DND-41 (cell line): ENCODE results near the gene LYSET.

Experiments
- ATAC-seq: fragments of 200-7000 bp; cut with Tn5 transposase; 3 replicates; pipeline ENCODE4 v1.9.1; 2021; ENCODE audit warnings: low read depth; ENCODE audit not compliant: insufficient read depth
- DNase-seq: peaks from one replicate; pipeline ENCODE4 v3.0.0-alpha.2; 2020
- H2AFZ ChIP-seq: 2 replicates; pipeline ENCODE4 v1.6.0; 2012; ENCODE audit warnings: low read depth, low read length
- H3K27ac ChIP-seq: 2 replicates; pipeline ENCODE4 v1.5.1; 2012; ENCODE audit warnings: low read length, inconsistent platforms
- H3K27me3 ChIP-seq: fragments of 200-600 bp; sonication (generic); 2 replicates; pipeline ENCODE4 v1.6.0; 2012; ENCODE audit warnings: low read length, mild to moderate bottlenecking, inconsistent platforms; ENCODE audit not compliant: insufficient read depth, poor library complexity
- H3K36me3 ChIP-seq: 2 replicates; pipeline ENCODE4 v1.5.1; 2012; ENCODE audit warnings: low read length, inconsistent platforms; ENCODE audit not compliant: insufficient read depth
- H3K4me1 ChIP-seq: 2 replicates; pipeline ENCODE4 v1.5.1; 2012; ENCODE audit warnings: mild to moderate bottlenecking, low read length; ENCODE audit not compliant: insufficient read depth
- H3K4me2 ChIP-seq: 2 replicates; pipeline ENCODE4 v1.6.0; 2012; ENCODE audit warnings: mild to moderate bottlenecking, moderate library complexity, low read length, inconsistent platforms; ENCODE audit not compliant: insufficient read depth
- H3K4me3 ChIP-seq, 2 experiments: fragments of 200-600 bp in 1 of 2; shearing (Covaris generic) in 1 of 2; 2 replicates each; pipeline ENCODE4 v1.5.1; 2012 to 2016; ENCODE audit warnings: inconsistent platforms in 2 of 2, low read length in 2 of 2, mild to moderate bottlenecking in 2 of 2, low read depth in 1 of 2, moderate library complexity in 1 of 2
- H3K79me2 ChIP-seq: 2 replicates; pipeline ENCODE4 v1.6.0; 2012; ENCODE audit warnings: low read length, inconsistent platforms; ENCODE audit not compliant: insufficient read depth
- H3K9ac ChIP-seq: 2 replicates; pipeline ENCODE4 v1.6.0; 2012; ENCODE audit warnings: low read depth, mild to moderate bottlenecking, inconsistent platforms, low read length, moderate library complexity
- H3K9me3 ChIP-seq: 2 replicates; pipeline ENCODE4 v1.5.1; 2012; ENCODE audit warnings: low read length, moderate library complexity, mild to moderate bottlenecking, inconsistent platforms; ENCODE audit not compliant: insufficient read depth, severe bottlenecking
- H4K20me1 ChIP-seq: 2 replicates; pipeline ENCODE4 v1.6.0; 2012; ENCODE audit warnings: low read length; ENCODE audit not compliant: insufficient read depth
- EZH2 ChIP-seq: IDR thresholded peaks from 3 replicates; pipeline ENCODE4 v1.6.1; 2012; ENCODE audit warnings: borderline replicate concordance, low read depth, mild to moderate bottlenecking, moderate library complexity, low read length, inconsistent platforms; ENCODE audit not compliant: severe bottlenecking
- TF ChIP-seq, protein P1 (sequence below): IDR thresholded peaks from 2 replicates; pipeline ENCODE4 v1.5.1; 2012; ENCODE audit warnings: borderline replicate concordance, low read length, moderate library complexity, mild to moderate bottlenecking; ENCODE audit not compliant: poor library complexity, severe bottlenecking; ENCODE audit errors: extremely low read depth

LYSET gene

DNA sequence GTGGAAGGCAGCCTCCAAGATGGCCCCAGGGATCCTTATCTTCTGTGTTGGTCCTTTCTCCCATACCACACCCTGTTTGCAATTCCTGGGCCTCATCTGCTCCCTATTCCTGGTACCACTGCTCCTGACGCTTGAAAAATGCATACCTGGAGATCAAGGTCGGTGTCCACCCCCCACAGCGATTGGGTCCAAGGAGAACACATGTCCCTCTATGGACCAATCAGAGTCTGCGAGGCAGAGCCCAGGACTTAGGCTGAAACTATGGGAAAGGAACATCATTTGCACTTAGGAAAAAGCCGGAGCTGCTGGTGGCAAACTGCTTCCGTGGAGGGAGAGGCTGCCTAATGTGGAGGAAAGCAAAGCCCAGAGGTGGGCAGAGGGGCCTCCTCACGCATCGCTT is 36.1 kb upstream of the LYSET start:
- Histone ChIP-seq H3K9ac (no peak overlapping the region), H2AFZ (no peak overlapping the region), H3K27me3 (no peaks in the 10 kb centered on the region), H3K27ac (no peak overlapping the region), H3K4me3 (no peak overlapping the region), H3K9me3 (no peaks in the 10 kb centered on the region), H3K4me2 (no peak overlapping the region), H3K36me3 (no peaks in the 10 kb centered on the region), H3K79me2 (no peaks in the 10 kb centered on the region), H3K4me1 (no peaks in the 10 kb centered on the region), H4K20me1 (0 out of 2 replicates have a peak, but pooled peaks cover 3% of the 10 kb centered on the region)
- TF ChIP-seq, protein P1, sequence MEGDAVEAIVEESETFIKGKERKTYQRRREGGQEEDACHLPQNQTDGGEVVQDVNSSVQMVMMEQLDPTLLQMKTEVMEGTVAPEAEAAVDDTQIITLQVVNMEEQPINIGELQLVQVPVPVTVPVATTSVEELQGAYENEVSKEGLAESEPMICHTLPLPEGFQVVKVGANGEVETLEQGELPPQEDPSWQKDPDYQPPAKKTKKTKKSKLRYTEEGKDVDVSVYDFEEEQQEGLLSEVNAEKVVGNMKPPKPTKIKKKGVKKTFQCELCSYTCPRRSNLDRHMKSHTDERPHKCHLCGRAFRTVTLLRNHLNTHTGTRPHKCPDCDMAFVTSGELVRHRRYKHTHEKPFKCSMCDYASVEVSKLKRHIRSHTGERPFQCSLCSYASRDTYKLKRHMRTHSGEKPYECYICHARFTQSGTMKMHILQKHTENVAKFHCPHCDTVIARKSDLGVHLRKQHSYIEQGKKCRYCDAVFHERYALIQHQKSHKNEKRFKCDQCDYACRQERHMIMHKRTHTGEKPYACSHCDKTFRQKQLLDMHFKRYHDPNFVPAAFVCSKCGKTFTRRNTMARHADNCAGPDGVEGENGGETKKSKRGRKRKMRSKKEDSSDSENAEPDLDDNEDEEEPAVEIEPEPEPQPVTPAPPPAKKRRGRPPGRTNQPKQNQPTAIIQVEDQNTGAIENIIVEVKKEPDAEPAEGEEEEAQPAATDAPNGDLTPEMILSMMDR = no peak
- no peak for TF ChIP-seq EZH2
- DNase-seq (no peak), ATAC-seq (no peak)

DNA sequence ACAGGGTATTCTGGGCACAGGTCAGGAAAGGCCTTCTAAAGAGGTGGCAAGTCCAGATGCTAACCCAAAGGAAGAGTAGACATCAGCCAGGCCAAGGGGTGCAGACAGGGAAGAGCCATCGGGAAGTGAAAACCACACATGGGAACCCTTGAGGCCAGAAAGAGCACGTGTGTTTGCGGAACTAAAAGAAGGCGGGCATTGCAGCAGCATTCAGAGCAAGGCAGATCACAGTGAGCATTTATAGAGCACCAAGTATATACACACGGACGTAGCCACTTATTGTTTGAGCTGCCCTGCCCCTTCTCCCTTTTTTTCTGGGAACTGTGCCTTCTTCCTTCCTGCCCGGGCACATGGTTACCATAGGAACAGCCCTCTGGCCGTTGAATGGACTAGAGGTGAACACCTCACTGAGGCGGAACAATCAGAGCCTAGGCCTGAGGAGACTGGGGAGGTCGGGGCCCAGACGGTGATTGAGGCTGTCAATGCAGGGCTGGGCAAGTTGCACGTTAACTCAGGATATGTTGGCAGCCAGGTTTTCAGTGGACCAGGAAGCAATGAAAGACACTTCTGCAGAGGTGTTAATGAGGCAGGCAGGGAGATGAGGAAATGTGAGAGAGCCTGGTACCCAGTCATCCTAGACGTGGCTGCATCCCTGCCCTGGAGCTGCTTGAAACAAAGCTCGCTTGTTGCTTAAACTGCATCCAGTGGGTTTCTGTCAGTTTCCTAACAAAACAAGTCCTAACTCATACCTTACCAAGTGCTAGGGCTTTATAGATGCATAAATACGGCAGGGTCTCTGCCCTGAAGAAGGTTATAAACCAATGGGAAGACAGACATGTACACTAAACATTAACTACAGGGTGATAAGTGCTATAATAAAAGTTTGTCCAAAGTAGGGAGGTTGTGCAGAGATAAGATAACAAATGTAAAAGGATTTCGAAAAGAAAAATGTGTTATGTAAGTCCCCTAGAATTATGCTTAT is 34.6 kb upstream of the LYSET start:
- Histone ChIP-seq H3K9me3 (no peaks in the 10 kb centered on the region), H3K9ac (no peak overlapping the region), H3K4me1 (no peaks in the 10 kb centered on the region), H3K4me3 (no peak overlapping the region), H3K36me3 (no peaks in the 10 kb centered on the region), H3K27me3 (no peaks in the 10 kb centered on the region), H3K4me2 (no peak overlapping the region), H3K27ac (no peak overlapping the region), H4K20me1 (no peaks in the 10 kb centered on the region), H2AFZ (no peak overlapping the region), H3K79me2 (no peaks in the 10 kb centered on the region)
- ATAC-seq (no peak), DNase-seq (no peak)
- TF ChIP-seq, protein P1 = no peak
- no peak for TF ChIP-seq EZH2

DNA sequence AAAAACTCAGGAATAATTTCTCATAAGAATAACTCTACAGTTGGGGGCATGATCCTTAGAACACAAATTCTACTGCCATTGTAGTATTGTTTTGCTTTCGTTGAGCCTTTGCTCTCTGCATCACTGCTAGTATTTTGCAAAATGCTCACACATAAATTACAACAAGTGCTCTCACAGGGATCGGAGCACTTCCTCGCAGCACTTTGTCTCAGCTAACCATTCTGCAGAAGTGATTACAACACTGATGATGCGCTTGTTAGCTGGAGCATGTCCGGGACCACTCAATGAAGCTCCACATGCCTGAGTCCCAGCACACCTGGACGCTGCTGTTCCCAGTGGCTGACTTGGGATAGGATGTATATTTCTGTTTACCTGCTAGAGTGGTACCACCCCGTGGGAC is 32.0 kb upstream of the LYSET start:
- no peak for DNase-seq
- no peaks in the 10 kb centered on the region for H3K27me3 ChIP-seq
- H3K79me2 ChIP-seq = no peaks in the 10 kb centered on the region
- no peaks in the 10 kb centered on the region for H3K4me1 ChIP-seq
- no peak overlapping the region for H2AFZ ChIP-seq
- TF ChIP-seq, protein P1 = no peak
- TF ChIP-seq EZH2 = no peak
- H3K36me3 ChIP-seq = no peaks in the 10 kb centered on the region
- no peak for ATAC-seq
- no peaks in the 10 kb centered on the region for H3K9me3 ChIP-seq
- H3K27ac ChIP-seq = no peak overlapping the region
- H4K20me1 ChIP-seq = no peaks in the 10 kb centered on the region
- H3K9ac ChIP-seq = no peak overlapping the region
- no peak overlapping the region for H3K4me2 ChIP-seq
- H3K4me3 ChIP-seq = no peak overlapping the region
